HCT116 (cell line): ENCODE measurements around the gene PDE8A. TPM values are rescaled to one million over a fixed set of nuclear protein-coding genes. Genes with fewer than 3 reads are reported as not detected.

Experiments
- ATAC-seq: fragments of 200-7000 bp; cut with Tn5 transposase; 2 replicates; pipeline ENCODE4 v1.9.1; 2020; ENCODE audit warnings: mild to moderate bottlenecking, moderate library complexity
- BruUV-seq: library from RNA; stranded (reverse); fragments of 400-500 nt; replicated peaks from 2 replicates; lab custom pipeline; 2021; lab: Mats Ljungman, UMichigan
- CTCF ChIA-PET: fragments of 300-600 bp; sonication (Branson Sonifier 250); formaldehyde crosslinking; loops from one replicate; lab custom pipeline; 2021; ENCODE audit warnings: antibody characterized with exemption; lab: Charles Lee
- POLR2A ChIA-PET: fragments of 300-600, 350-600 bp; sonication (Branson Sonifier 250); formaldehyde crosslinking; loops from one replicate; lab custom pipeline; 2021; ENCODE audit warnings: antibody characterized with exemption; lab: Charles Lee
- RAD21 ChIA-PET, 2 experiments: fragments of 300-600 bp; sonication (Branson Sonifier 250); formaldehyde crosslinking; loops; one replicate each; lab custom pipeline; 2023; ENCODE audit warnings: low total read pairs in 2 of 2; ENCODE audit not compliant: uncharacterized antibody in 2 of 2, unreplicated experiment in 2 of 2, low non-redundant PET in 1 of 2; lab: Charles Lee
- DNase-seq: peaks from one replicate; pipeline ENCODE4 v3.0.0-alpha.2; 2010; ENCODE audit warnings: low read depth, low spot score
- H2AFZ ChIP-seq: fragments of 200-600 bp; shearing (Covaris generic), sonication (generic); 2 replicates; pipeline ENCODE4 v1.6.1; 2017; ENCODE audit warnings: low read depth, mixed run types, mixed read lengths, antibody characterized with exemption, low read length; ENCODE audit not compliant: poor library complexity, severe bottlenecking
- H3K27ac ChIP-seq: 2 replicates; pipeline ENCODE4 v1.5.1; 2012; ENCODE audit warnings: low read depth, low read length
- H3K27me3 ChIP-seq: fragments of 200-600 bp; sonication (generic); 2 replicates; pipeline ENCODE4 v1.6.1; 2016; ENCODE audit warnings: mixed run types, low read length, mixed read lengths; ENCODE audit not compliant: insufficient read depth
- H3K36me3 ChIP-seq, 2 experiments: fragments of 200-500 bp in 1 of 2; fragments of 200-600 bp in 1 of 2; sonication (Bioruptor generic) in 1 of 2; sonication (generic) in 1 of 2; 2 replicates each; pipeline versions ENCODE4 v1.5.1 to v1.6.1; 2014 to 2016; ENCODE audit warnings: low read length in 2 of 2, inconsistent platforms in 1 of 2, mixed read lengths in 1 of 2, mixed run types in 1 of 2; ENCODE audit not compliant: insufficient read depth in 2 of 2, control insufficient read depth in 1 of 2
- H3K4me1 ChIP-seq, 2 experiments: fragments of 200-600 bp in 1 of 2; sonication (generic) in 1 of 2; 2 replicates each; pipeline versions ENCODE4 v1.5.1 to v1.6.1; 2012 to 2017; ENCODE audit warnings: low read length in 2 of 2, inconsistent platforms in 1 of 2, mild to moderate bottlenecking in 1 of 2, mixed read lengths in 1 of 2, mixed run types in 1 of 2, moderate library complexity in 1 of 2; ENCODE audit not compliant: insufficient read depth in 2 of 2, control insufficient read depth in 1 of 2
- H3K4me2 ChIP-seq: fragments of 200-600 bp; sonication (generic); 2 replicates; pipeline ENCODE4 v1.6.1; 2017; ENCODE audit warnings: mixed run types, low read length, mixed read lengths
- H3K4me3 ChIP-seq, 2 experiments: fragments of 200-600 bp in 1 of 2; sonication (generic) in 1 of 2; replicated peaks in 1 of 2; 2 replicates each; pipeline ENCODE4 v1.5.1; 2011 to 2016; ENCODE audit warnings: low read length in 2 of 2, control low read depth in 1 of 2, low read depth in 1 of 2, mild to moderate bottlenecking in 1 of 2, mixed read lengths in 1 of 2, mixed run types in 1 of 2
- H3K79me2 ChIP-seq: fragments of 200-600 bp; sonication (generic); 2 replicates; pipeline ENCODE4 v1.6.1; 2017; ENCODE audit warnings: mild to moderate bottlenecking, mixed run types, low read length, moderate library complexity, mixed read lengths; ENCODE audit not compliant: insufficient read depth
- H3K9ac ChIP-seq: fragments of 200-600 bp; sonication (generic); 2 replicates; pipeline ENCODE4 v1.6.1; 2016; ENCODE audit warnings: low read length, mixed read lengths
- H3K9me2 ChIP-seq: fragments of 200-600 bp; sonication (generic), shearing (Covaris generic); 2 replicates; pipeline ENCODE4 v1.6.1; 2017; ENCODE audit warnings: mixed run types, mild to moderate bottlenecking, moderate library complexity; ENCODE audit not compliant: insufficient read depth
- H3K9me3 ChIP-seq, 2 experiments: fragments of 200-500 bp in 1 of 2; fragments of 200-600 bp in 1 of 2; sonication (Bioruptor generic) in 1 of 2; sonication (generic) in 1 of 2; 2 replicates each; pipeline ENCODE4 v1.6.1; 2014 to 2017; ENCODE audit warnings: low read length in 2 of 2, mixed read lengths in 2 of 2, inconsistent platforms in 1 of 2, low read depth in 1 of 2, mild to moderate bottlenecking in 1 of 2, mixed run types in 1 of 2, moderate library complexity in 1 of 2; ENCODE audit not compliant: control insufficient read depth in 1 of 2, insufficient read depth in 1 of 2
- H4K20me1 ChIP-seq: fragments of 200-600 bp; sonication (generic), shearing (Covaris generic); 2 replicates; pipeline ENCODE4 v1.6.1; 2017; ENCODE audit warnings: mixed run types, mild to moderate bottlenecking, moderate library complexity; ENCODE audit not compliant: insufficient read depth
- ATF3 ChIP-seq: IDR thresholded peaks from 2 replicates; pipeline ENCODE4 v1.6.1; 2012
- CBX3 ChIP-seq: IDR thresholded peaks from 2 replicates; pipeline ENCODE4 v1.6.1; 2012; ENCODE audit warnings: low read depth
- CEBPB ChIP-seq: IDR thresholded peaks from 2 replicates; pipeline ENCODE4 v1.6.1; 2012; ENCODE audit warnings: low read depth
- EGR1 ChIP-seq: IDR thresholded peaks from 2 replicates; pipeline ENCODE4 v1.6.1; 2012; ENCODE audit warnings: low read depth
- EZH2 ChIP-seq: fragments of 200-600 bp; sonication (generic); IDR thresholded peaks from 2 replicates; pipeline ENCODE4 v1.6.1; 2017; ENCODE audit warnings: antibody characterized with exemption, mixed run types
- EZH2phosphoT487 ChIP-seq: fragments of 200-600 bp; IDR thresholded peaks from 2 replicates; pipeline ENCODE4 v1.6.1; 2018; ENCODE audit warnings: antibody characterized with exemption, borderline replicate concordance
- FOSL1 ChIP-seq: IDR thresholded peaks from 2 replicates; pipeline ENCODE4 v1.6.1; 2012; ENCODE audit warnings: low read depth
- JUND ChIP-seq: IDR thresholded peaks from 2 replicates; pipeline ENCODE4 v1.6.1; 2012
- POLR2A ChIP-seq: IDR thresholded peaks from 2 replicates; pipeline ENCODE4 v1.7.0; 2011; ENCODE audit warnings: borderline replicate concordance; ENCODE audit not compliant: insufficient read depth, insufficient read length; ENCODE audit errors: extremely low read depth
- RAD21 ChIP-seq: IDR thresholded peaks from 2 replicates; pipeline ENCODE4 v1.6.1; 2012; ENCODE audit warnings: low read depth, mild to moderate bottlenecking
- TCF7L2 ChIP-seq: IDR thresholded peaks from 2 replicates; pipeline ENCODE4 v1.7.0; 2011; ENCODE audit warnings: borderline replicate concordance, inconsistent platforms; ENCODE audit not compliant: insufficient read depth, insufficient read length; ENCODE audit errors: extremely low read depth
- YY1 ChIP-seq: IDR thresholded peaks from 2 replicates; pipeline ENCODE4 v1.6.1; 2011; ENCODE audit warnings: low read length, low read depth, moderate library complexity, mild to moderate bottlenecking; ENCODE audit not compliant: insufficient replicate concordance; ENCODE audit errors: extremely low read depth
- ZFX ChIP-seq: fragments of 450-650 bp; IDR thresholded peaks from 2 replicates; pipeline ENCODE4 v1.6.1; 2017
- ZNF274 ChIP-seq: fragments of 200-500 bp; sonication (Bioruptor generic); IDR thresholded peaks from 2 replicates; pipeline ENCODE4 v1.6.1; 2014; ENCODE audit warnings: mild to moderate bottlenecking, low read depth, low read length, inconsistent platforms
- intact Hi-C: fragments of 100-400 bp; cut with micrococcal nuclease; formaldehyde crosslinking; loops from 2 replicates; pipeline ENCODE4 v1.10.0; 2022
- total RNA-seq: library from RNA; stranded (reverse); gene quantifications from one replicate; pipeline ENCODE4 v1.2.1, GENCODE V29; 2021; ENCODE audit not compliant: unreplicated experiment
- TF ChIP-seq, protein P1 (sequence below): IDR thresholded peaks from 2 replicates; pipeline ENCODE4 v1.6.1; 2012; ENCODE audit warnings: low read depth
- TF ChIP-seq, protein P2 (sequence below): IDR thresholded peaks from 2 replicates; pipeline ENCODE4 v1.6.1; 2011; ENCODE audit warnings: mild to moderate bottlenecking, low read length, moderate library complexity; ENCODE audit not compliant: insufficient replicate concordance; ENCODE audit errors: extremely low read depth

The PDE8A gene
- total RNA-seq, 1 experiment from 2014 or later = 37.8 TPM

- Histone ChIP-seq H3K4me3 (no peak overlapping the region), H3K36me3 (no peaks in the 10 kb centered on the region), H3K4me2 (no peak overlapping the region), H3K9ac (no peak overlapping the region), H4K20me1 (no peaks in the 10 kb centered on the region), H3K9me2 (no peaks in the 10 kb centered on the region), H3K79me2 (no peaks in the 10 kb centered on the region)
- no peak for DNase-seq
- POLR2A ChIA-PET = no interaction called here
- TF ChIP-seq JUND (no peak), EZH2 (no peak), EGR1 (no peak), ZFX (no peak), EZH2phosphoT487 (no peak), CBX3 (no peak), RAD21 (no peak), YY1 (no peak), CEBPB (no peak), TCF7L2 (no peak), POLR2A (no peak), ATF3 (no peak), FOSL1 (no peak), ZNF274 (no peak)
- TF ChIP-seq, protein P1, sequence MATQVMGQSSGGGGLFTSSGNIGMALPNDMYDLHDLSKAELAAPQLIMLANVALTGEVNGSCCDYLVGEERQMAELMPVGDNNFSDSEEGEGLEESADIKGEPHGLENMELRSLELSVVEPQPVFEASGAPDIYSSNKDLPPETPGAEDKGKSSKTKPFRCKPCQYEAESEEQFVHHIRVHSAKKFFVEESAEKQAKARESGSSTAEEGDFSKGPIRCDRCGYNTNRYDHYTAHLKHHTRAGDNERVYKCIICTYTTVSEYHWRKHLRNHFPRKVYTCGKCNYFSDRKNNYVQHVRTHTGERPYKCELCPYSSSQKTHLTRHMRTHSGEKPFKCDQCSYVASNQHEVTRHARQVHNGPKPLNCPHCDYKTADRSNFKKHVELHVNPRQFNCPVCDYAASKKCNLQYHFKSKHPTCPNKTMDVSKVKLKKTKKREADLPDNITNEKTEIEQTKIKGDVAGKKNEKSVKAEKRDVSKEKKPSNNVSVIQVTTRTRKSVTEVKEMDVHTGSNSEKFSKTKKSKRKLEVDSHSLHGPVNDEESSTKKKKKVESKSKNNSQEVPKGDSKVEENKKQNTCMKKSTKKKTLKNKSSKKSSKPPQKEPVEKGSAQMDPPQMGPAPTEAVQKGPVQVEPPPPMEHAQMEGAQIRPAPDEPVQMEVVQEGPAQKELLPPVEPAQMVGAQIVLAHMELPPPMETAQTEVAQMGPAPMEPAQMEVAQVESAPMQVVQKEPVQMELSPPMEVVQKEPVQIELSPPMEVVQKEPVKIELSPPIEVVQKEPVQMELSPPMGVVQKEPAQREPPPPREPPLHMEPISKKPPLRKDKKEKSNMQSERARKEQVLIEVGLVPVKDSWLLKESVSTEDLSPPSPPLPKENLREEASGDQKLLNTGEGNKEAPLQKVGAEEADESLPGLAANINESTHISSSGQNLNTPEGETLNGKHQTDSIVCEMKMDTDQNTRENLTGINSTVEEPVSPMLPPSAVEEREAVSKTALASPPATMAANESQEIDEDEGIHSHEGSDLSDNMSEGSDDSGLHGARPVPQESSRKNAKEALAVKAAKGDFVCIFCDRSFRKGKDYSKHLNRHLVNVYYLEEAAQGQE = no peak
- TF ChIP-seq, protein P2, sequence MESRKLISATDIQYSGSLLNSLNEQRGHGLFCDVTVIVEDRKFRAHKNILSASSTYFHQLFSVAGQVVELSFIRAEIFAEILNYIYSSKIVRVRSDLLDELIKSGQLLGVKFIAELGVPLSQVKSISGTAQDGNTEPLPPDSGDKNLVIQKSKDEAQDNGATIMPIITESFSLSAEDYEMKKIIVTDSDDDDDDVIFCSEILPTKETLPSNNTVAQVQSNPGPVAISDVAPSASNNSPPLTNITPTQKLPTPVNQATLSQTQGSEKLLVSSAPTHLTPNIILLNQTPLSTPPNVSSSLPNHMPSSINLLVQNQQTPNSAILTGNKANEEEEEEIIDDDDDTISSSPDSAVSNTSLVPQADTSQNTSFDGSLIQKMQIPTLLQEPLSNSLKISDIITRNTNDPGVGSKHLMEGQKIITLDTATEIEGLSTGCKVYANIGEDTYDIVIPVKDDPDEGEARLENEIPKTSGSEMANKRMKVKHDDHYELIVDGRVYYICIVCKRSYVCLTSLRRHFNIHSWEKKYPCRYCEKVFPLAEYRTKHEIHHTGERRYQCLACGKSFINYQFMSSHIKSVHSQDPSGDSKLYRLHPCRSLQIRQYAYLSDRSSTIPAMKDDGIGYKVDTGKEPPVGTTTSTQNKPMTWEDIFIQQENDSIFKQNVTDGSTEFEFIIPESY = no peak
- TF ChIP-seq, all 23 proteins: peak for 0
- Histone ChIP-seq H3K27ac (no peak overlapping the region), H3K27me3 (no peaks in the 10 kb centered on the region), H3K9me3 (no peaks in the 10 kb centered on the region), H3K4me1 (no peaks in the 10 kb centered on the region), H2AFZ (no peak overlapping the region)
- ATAC-seq = no peak
- ChIA-PET CTCF (no interaction called here), RAD21 (no interaction called here)
- no TSS peak for BruUV-seq
- intact Hi-C loops = no loop called here
These were observed 174.2 kb downstream of the PDE8A start for GRCh38 chr15:85155857-85156256.
